Left renal cortex interstitium (tissue), 4 donors: ENCODE results near the gene CRACR2B. TPM values are rescaled to one million over a fixed set of nuclear protein-coding genes. Genes with fewer than 3 reads are reported as not detected.

Experiments used
- DNase-seq, 4 donors: peaks; one replicate each; pipeline ENCODE4 v3.0.0-alpha.2; 2013; ENCODE audit warnings: low read depth in 4 of 4, low spot score in 2 of 4, missing footprints in 1 of 4
- polyA plus RNA-seq, 4 donors: library from polyadenylated mRNA; unstranded; fragments of 120-200 nt; gene quantifications; one replicate each; pipeline ENCODE4 v1.2.1, GENCODE V29; 2013; ENCODE audit not compliant: insufficient read length in 4 of 4

The CRACR2B gene
- polyA plus RNA-seq, 4 donors, result 9.8 to 20.8 (median 17.2) TPM

- no peak for DNase-seq
These were observed 9.7 kb downstream of the CRACR2B start for GRCh38 chr11:837189-837989.

- DNase-seq, result no peak
These were observed 10.2 kb downstream of the CRACR2B start for GRCh38 chr11:837990-838307.

GRCh38 chr11:838441-839279 is 10.9 kb downstream of the CRACR2B start:
- no peak for DNase-seq

- no peak for DNase-seq
These were observed 11.5 kb downstream of the CRACR2B start for GRCh38 chr11:839280-839623.

GRCh38 chr11:839875-840617 is 12.3 kb downstream of the CRACR2B start:
- no peak for DNase-seq

GRCh38 chr11:841981-842369 is 14.3 kb downstream of the CRACR2B start:
- no peak for DNase-seq

DNA sequence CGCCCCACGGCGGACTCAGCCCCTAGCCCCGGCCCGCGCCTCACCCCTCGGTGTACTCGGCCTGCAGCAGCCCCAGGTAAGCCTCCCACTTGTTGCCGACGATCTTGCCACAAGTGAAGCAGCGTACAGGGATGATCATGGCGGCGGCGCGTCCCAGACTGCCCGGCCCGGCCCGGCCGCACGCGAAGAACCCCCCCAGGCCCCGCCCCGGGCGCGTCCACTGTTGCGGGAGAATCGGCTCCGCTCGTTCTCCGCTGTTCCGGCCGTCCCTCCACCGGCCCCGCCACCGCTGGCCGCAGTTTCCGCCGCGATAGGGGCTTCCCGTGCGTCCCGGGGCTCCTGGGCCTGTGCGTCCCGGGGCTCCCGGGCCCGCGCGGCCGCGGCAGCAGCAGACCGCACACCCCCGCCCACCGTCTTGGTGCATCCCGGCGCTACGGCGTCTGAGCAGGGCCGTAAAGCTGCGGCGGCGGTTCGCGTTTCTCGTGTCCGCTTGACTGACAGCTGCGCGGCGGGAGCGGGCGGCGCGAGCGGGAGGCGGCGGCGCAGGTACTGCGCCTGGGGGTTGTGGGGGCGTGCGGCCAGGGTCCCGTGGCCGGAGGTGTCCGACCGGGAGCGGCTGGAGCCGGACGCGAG is 14.8 kb downstream of the CRACR2B start, which contains the start of the genes POLR2L and TSPAN4:
Gene POLR2L (minus strand): TSS at position 160 of the 633 bp plus-strand sequence. CDS start 21 bp downstream, at position 139.
Gene TSPAN4 (plus strand): TSS at position 483 of the 633 bp plus-strand sequence. CDS start 7,453 bp downstream, outside the sequence.
- peak in 1 of 4 donors; percentile 69 for DNase-seq

DNA sequence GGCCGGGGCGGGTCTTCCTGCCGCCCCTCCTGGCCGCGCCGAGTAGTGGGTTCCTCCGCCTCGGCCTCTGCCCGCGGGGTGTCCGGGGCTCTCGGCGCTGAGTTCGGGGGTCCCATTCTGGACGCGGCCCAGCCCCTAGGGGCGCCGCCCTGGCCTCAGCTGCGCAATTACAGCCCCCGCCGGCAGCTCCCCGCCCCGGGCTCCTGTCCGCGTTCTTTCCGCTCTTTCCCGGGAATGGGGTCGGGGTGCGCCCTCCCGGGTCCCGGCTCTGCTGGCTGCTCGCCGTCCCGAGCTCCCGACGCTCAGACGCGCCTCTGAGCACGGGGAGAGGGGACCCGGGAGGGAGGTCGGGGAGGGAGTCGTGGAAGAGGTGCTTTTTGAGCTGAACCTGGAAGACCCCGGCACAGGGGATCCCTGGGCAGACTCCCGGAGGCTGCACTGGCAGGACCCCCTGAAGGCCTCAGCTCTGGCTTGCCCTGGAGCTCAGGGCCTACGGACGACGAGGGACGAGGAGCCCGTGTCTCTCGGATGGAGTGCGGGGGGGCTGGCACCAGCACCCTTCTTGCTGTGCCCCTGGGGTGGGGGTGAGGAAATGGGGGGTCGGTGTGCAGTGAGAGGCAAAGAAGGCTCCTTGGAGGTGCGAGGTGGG is 15.5 kb downstream of the CRACR2B start:
- DNase-seq, result no peak

DNA sequence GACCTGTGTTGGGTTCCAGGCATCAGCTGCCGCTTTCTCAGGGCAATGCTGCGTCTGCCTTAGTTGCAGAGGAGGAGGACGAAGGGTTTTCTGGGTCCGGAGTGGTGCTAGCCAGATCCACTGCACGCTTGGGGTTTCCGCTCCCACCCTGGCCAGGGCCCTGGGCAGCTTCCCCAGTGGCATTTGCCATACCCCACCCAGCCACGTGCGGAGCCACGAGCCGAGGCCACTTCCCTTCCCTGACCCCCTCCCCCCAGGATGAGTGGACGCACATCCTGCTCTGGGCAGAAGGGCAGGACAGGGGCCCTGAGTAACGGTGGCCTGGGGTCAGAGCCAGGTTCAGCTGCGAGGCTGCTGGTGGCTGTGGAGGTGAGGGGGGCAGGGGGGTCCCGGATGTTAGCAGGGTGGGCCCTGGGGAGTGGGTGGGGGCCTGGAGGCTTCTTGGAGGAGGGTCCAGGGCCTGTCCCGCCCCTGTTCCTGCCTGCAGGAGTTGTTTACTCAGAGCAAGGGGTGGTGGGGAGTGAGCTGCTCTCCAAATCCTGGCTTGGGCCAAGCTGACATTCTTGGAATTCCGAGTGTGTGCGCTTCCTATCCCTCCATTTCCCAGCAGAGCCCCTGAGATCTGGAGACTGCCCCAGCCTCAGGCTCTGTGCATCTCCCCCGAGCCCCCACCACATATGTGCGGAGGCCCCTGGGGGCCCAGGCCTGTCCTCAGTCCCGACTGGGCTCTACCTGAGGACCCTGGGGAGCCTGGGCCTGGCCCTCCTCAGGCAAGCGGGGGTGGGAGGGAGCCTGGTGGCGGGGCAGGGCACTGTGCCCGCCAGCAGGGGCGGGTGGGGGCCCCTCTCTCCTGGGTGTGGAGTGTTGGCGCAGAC is 16.3 kb downstream of the CRACR2B start:
- DNase-seq, result peak in 1 of 4 donors; percentile 68

GRCh38 chr11:844693-845644 is 17.2 kb downstream of the CRACR2B start:
- DNase-seq, result peak in 2 of 4 donors; percentile 79 to 82

GRCh38 chr11:845872-846495 is 18.3 kb downstream of the CRACR2B start:
- DNase-seq, result no peak

DNA sequence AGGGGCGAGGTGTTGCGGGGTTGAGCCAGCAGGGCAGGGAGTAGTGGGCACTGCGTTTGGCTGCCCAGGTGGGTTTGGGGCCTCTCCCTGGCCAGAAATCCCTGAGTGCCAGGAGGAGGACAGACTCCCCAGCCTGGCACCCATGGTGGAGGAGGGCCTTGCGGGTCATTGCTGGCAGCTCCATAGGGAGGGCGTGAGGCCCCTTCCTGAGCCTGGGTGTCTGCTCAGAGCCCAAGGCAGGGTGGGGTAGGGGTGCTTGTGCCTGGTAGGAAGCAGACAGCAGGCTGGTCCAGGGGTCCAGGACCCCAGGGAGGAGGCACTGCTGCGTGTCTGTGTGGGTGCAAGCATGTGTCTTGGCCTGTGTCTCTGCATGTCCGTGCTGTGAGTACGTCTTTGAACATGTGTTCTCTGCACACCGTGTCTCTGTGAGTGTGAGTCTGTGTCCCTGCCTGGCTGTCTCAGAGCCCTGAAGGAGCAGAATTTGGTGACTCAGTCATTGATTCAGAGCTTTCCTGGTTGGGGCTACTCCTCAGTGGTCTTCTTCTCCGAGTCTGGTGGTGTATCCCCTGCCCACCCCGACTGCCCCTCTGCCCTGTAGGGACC is 18.9 kb downstream of the CRACR2B start:
- DNase-seq, result no peak

GRCh38 chr11:847876-848275 is 20.2 kb downstream of the CRACR2B start:
- no peak for DNase-seq

DNA sequence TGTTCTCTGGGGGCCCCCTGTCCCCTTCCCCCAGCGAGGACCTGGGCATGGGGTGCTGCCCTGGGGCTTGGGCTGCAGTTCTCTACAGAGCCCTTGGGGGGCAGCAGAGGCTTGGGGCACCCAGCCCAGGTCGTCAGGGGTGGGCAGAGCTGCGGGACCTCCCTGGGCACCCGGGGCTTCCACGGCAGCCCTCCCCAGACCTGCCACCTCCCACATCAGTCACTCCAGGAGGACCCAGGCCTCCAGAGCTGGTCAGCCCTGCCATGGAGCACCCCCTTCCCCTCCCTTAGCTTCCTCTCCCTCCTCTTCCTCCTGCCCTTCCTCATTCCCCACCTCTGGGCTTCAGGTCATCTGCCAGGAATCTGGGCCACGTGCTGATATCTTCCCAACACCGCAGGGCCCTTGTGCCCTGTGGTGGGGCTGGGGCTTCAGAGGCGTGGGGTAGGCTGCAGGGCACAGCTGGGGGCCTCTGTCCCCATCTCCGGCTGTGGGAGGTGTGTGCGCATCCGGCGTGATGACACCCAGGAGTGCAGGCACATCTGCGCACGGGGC is 20.7 kb downstream of the CRACR2B start:
- no peak for DNase-seq

DNA sequence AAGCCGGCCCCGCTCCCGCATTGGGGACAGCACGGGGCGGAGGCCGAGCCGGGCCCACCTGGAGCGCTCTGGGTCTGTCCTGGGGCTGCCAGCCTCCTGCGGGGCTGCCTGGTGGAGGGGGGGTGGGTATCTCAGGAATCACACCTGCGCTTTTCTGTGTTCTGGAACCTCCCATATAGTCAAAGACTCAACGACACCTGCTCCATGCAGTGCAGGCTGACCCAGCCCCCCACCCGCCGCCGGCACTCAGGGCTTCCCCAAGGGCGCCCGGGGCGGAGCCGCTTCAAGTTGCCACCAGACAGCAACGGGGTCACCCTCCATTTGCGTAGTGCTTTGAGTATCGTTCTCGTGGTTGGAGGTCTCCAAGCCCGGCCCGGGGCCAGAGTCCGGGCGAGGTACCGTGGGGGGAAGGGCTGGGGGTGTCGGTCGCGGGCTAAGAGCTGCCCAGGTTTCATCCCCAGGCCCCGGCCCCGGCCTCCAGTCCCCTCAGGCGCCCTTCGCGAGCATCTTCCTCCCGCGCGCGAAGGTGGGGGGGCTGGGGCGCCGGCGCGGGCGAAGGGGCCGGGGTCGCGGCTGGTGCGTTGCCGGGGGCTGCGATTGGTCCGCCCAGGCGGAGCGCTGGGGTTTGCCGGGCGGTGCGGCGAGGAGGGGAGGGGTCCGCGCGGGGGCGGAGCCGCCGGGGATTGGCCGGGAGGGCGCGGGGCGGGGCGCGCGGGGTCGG is 21.5 kb downstream of the CRACR2B start:
- no peak for DNase-seq
